Stimulated activated CD4-positive, alpha-beta T cell treated with anti-CD3 and anti-CD28 coated beads, Interleukin-2, amount 100 ng/mL, for 4 hours (primary cell): ENCODE measurements around the gene TARS1.
"Not testable (repeated sequence)": the region's sequence is repeated elsewhere in the genome, so short reads cannot be mapped to it uniquely, and the experiment has no call there.

Source experiments
- DNase-seq: peaks from one replicate; pipeline ENCODE4 v3.0.0-alpha.2; 2020; ENCODE audit warnings: low read depth

The TARS1 gene

GRCh38 chr5:33488558-33489355 lies 48.0 kb downstream of the TARS1 start:
- no peak for DNase-seq

- no peak for DNase-seq
These were observed 48.8 kb downstream of the TARS1 start for GRCh38 chr5:33489481-33490067.

GRCh38 chr5:33490071-33490665 lies 49.4 kb downstream of the TARS1 start:
- no peak for DNase-seq

- no peak for DNase-seq
These were observed 51.2 kb downstream of the TARS1 start for GRCh38 chr5:33491941-33492340.

GRCh38 chr5:33494466-33494865 lies 53.7 kb downstream of the TARS1 start:
- DNase-seq = no peak

GRCh38 chr5:33501260-33501659 lies 60.5 kb downstream of the TARS1 start:
- DNase-seq = no peak

- no peak for DNase-seq
These were observed 61.1 kb downstream of the TARS1 start for GRCh38 chr5:33501899-33502298.

- DNase-seq = no peak
These were observed 63.8 kb downstream of the TARS1 start for GRCh38 chr5:33504570-33504969.

GRCh38 chr5:33507426-33507825 lies 66.7 kb downstream of the TARS1 start:
- DNase-seq = no peak

- no peak for DNase-seq
These were observed 68.3 kb downstream of the TARS1 start for GRCh38 chr5:33509036-33509435.

- DNase-seq = no peak
These were observed 72.9 kb downstream of the TARS1 start for GRCh38 chr5:33513462-33514185.

GRCh38 chr5:33515366-33515765 lies 74.6 kb downstream of the TARS1 start:
- not testable (repeated sequence) for DNase-seq

GRCh38 chr5:33516421-33516820 lies 75.7 kb downstream of the TARS1 start:
- no peak for DNase-seq
